NCI-H82 treated with DMSO at 0.1 percent for 48 hours (cell line): Measurements from ENCODE around the gene MRPL46.
"Not testable (repeated sequence)": the region's sequence is repeated elsewhere in the genome, so short reads cannot be mapped to it uniquely, and the experiment has no call there.

Experiments used
- DNase-seq: peaks from one replicate; lab custom pipeline; 2025; ENCODE audit not compliant: unreplicated experiment; lab: John Stamatoyannopoulos, UW

The MRPL46 gene

GRCh38 chr15:88447206-88447605 lies 20.0 kb downstream of the MRPL46 start:
- no peak for DNase-seq

GRCh38 chr15:88441076-88441730 lies 26.0 kb downstream of the MRPL46 start:
- DNase-seq = no peak

GRCh38 chr15:88440021-88440420 lies 27.2 kb downstream of the MRPL46 start:
- DNase-seq = no peak

- DNase-seq = no peak
Observed at GRCh38 chr15:88438181-88438580, 29.0 kb downstream of the MRPL46 start.

GRCh38 chr15:88434106-88434505 lies 33.1 kb downstream of the MRPL46 start:
- DNase-seq = not testable (repeated sequence)

- DNase-seq = no peak
Observed at GRCh38 chr15:88433046-88433685, 34.0 kb downstream of the MRPL46 start.

GRCh38 chr15:88431441-88431840 lies 35.7 kb downstream of the MRPL46 start:
- DNase-seq = no peak

GRCh38 chr15:88430051-88430450 lies 37.1 kb downstream of the MRPL46 start:
- DNase-seq = no peak

- DNase-seq = no peak
Observed at GRCh38 chr15:88428805-88429605, 38.2 kb downstream of the MRPL46 start.

GRCh38 chr15:88428053-88428452 lies 39.1 kb downstream of the MRPL46 start:
- DNase-seq = no peak

GRCh38 chr15:88426304-88426703 lies 40.9 kb downstream of the MRPL46 start:
- no peak for DNase-seq

- DNase-seq = no peak
Observed at GRCh38 chr15:88423331-88423730, 43.9 kb downstream of the MRPL46 start.

- DNase-seq = no peak
Observed at GRCh38 chr15:88419830-88420229, 47.4 kb downstream of the MRPL46 start.
